Activated CD8-positive, alpha-beta memory T cell treated with anti-CD3 and anti-CD28 coated beads, Interleukin-2, amount 10 ng/mL, durations not matched to agents 7 days and 5 days (primary cell): ENCODE measurements around the gene ABT1. TPM values are rescaled to one million over a fixed set of nuclear protein-coding genes. Genes with fewer than 3 reads are reported as not detected.

ENCODE experiments used
- ATAC-seq: fragments of 150-1000 bp; cut with Tn5 transposase; one replicate; pipeline ENCODE4 v1.10.0; 2021; ENCODE audit warnings: moderate library complexity
- CTCF ChIA-PET: fragments of 350-600 bp; sonication (Branson Sonifier 250); formaldehyde crosslinking; loops from one replicate; lab custom pipeline; 2021; ENCODE audit warnings: antibody characterized with exemption; lab: Charles Lee
- DNase-seq: peaks from one replicate; pipeline ENCODE4 v3.0.0-alpha.2; 2020
- H3K27ac Mint-ChIP-seq: one replicate; pipeline ENCODE4 v1.8.0; 2021; ENCODE audit warnings: mild to moderate bottlenecking, mixed read lengths
- H3K27me3 Mint-ChIP-seq: one replicate; pipeline ENCODE4 v1.8.0; 2021; ENCODE audit warnings: mixed read lengths
- H3K36me3 Mint-ChIP-seq: one replicate; pipeline ENCODE4 v1.8.0; 2021; ENCODE audit warnings: mild to moderate bottlenecking, mixed read lengths
- H3K4me1 Mint-ChIP-seq: one replicate; pipeline ENCODE4 v1.8.0; 2021; ENCODE audit warnings: mixed read lengths
- H3K4me3 Mint-ChIP-seq: one replicate; pipeline ENCODE4 v1.8.0; 2021; ENCODE audit warnings: mild to moderate bottlenecking, moderate library complexity, mixed read lengths
- H3K9me3 Mint-ChIP-seq: one replicate; pipeline ENCODE4 v1.8.0; 2022; ENCODE audit warnings: low read depth, mixed read lengths
- total RNA-seq, 2 experiments: library from RNA; stranded (reverse); gene quantifications; one replicate each; pipeline ENCODE4 v1.2.3, GENCODE V29; 2021

The ABT1 gene
- total RNA-seq, 2 experiments from 2014 or later: 23.4 to 30.0 TPM

DNA sequence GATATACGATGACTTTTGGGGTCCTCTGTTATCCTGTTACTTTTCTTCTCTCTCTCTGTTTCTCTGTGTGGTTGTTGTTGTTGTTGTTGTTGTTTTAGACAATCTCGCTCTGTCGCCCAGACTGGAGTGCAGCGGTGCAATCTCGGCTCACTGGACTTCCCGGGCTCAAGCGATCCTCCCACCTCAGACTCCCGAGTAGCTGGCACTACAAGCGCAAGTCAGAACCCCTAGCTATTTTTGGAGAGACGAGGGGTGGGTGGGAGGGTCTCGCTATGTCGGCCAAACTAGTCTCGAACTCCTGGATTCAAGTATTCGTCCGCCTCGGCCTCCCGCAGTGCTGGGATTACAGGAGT lies 19.1 kb upstream of the ABT1 start:
- Mint-ChIP-seq H3K27me3 (peaks cover 16% of the 10 kb centered on the region), H3K36me3 (peaks cover 4% of the 10 kb centered on the region), H3K4me1 (peaks cover 30% of the 10 kb centered on the region), H3K9me3 (peaks cover 7% of the 10 kb centered on the region), H3K4me3 (peak overlapping the region; percentile 80), H3K27ac (peak overlapping the region; percentile 68)
- DNase-seq (no peak), ATAC-seq (no peak)
- CTCF ChIA-PET: interaction anchor here (1.4 to 2.5 kb wide), 3 partner anchors 9 to 255 kb away, joined by 5 to 14 read pairs (median 6); no protein-coding TSS in a partner anchor

DNA sequence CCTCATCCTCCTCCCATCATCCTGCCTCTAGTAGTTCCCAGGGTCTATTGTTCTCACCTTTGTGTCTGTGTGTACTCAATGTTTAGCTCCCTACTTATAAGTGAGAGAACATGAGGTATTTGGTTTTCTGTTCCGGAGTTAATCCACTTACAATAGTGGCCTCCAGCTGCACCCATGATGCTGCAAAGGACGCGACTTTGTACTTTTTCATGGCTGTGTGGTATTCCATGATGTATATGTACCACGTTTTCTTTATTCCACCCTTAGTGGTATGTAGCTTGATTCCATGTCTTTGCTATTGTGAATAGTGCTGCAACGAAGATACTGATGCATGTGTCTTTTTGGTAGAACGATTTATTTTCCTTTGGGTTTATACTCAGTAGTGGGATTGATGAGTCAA lies 18.5 kb upstream of the ABT1 start:
- Mint-ChIP-seq H3K4me3 (peak overlapping the region; percentile 5), H3K9me3 (peaks cover 7% of the 10 kb centered on the region), H3K4me1 (peaks cover 24% of the 10 kb centered on the region), H3K27ac (no peak overlapping the region), H3K36me3 (peaks cover 4% of the 10 kb centered on the region), H3K27me3 (peaks cover 22% of the 10 kb centered on the region)
- CTCF ChIA-PET: interaction anchor here (1.4 to 2.5 kb wide), 4 partner anchors 9 to 256 kb away, joined by 3 to 14 read pairs (median 6); no protein-coding TSS in a partner anchor
- no peak for DNase-seq
- no peak for ATAC-seq

GRCh38 chr6:26578741-26579140 lies 18.0 kb upstream of the ABT1 start:
- no peak for DNase-seq
- CTCF ChIA-PET: interaction anchor here (1.4 to 2.5 kb wide), 3 partner anchors 10 to 237 kb away, joined by 3 to 14 read pairs (median 6); no protein-coding TSS in a partner anchor
- Mint-ChIP-seq H3K36me3 (peaks cover 4% of the 10 kb centered on the region), H3K4me3 (no peak overlapping the region), H3K4me1 (peaks cover 22% of the 10 kb centered on the region), H3K9me3 (peaks cover 7% of the 10 kb centered on the region), H3K27me3 (peaks cover 26% of the 10 kb centered on the region), H3K27ac (no peak overlapping the region)
- ATAC-seq: no peak

GRCh38 chr6:26581164-26581915 lies 15.4 kb upstream of the ABT1 start:
- no peak overlapping the region for H3K4me3 Mint-ChIP-seq
- peaks cover 20% of the 10 kb centered on the region for H3K4me1 Mint-ChIP-seq
- no peak overlapping the region for H3K27ac Mint-ChIP-seq
- ATAC-seq (no peak), DNase-seq (no peak)
- CTCF ChIA-PET: interaction anchor here (1.5 to 7.9 kb wide), 3 partner anchors 9 to 14 kb away, joined by 4 to 46 read pairs (median 10); no protein-coding TSS in a partner anchor
- H3K36me3 Mint-ChIP-seq: peaks cover 4% of the 10 kb centered on the region
- H3K9me3 Mint-ChIP-seq: peaks cover 7% of the 10 kb centered on the region
- H3K27me3 Mint-ChIP-seq: peaks cover 42% of the 10 kb centered on the region

GRCh38 chr6:26588965-26589364 lies 7.8 kb upstream of the ABT1 start:
- peaks cover 60% of the 10 kb centered on the region for H3K27me3 Mint-ChIP-seq
- H3K4me3 Mint-ChIP-seq: no peak overlapping the region
- H3K36me3 Mint-ChIP-seq: no peaks in the 10 kb centered on the region
- H3K9me3 Mint-ChIP-seq: no peaks in the 10 kb centered on the region
- peaks cover 5% of the 10 kb centered on the region for H3K4me1 Mint-ChIP-seq
- CTCF ChIA-PET: interaction anchor here (0.7 to 8.4 kb wide), 3 partner anchors 9 to 19 kb away, joined by 3 to 136 read pairs (median 4); no protein-coding TSS in a partner anchor
- no peak overlapping the region for H3K27ac Mint-ChIP-seq
- no peak for DNase-seq
- no peak for ATAC-seq

- H3K4me1 Mint-ChIP-seq: peaks cover 18% of the 10 kb centered on the region
- no peak for DNase-seq
- ATAC-seq: no peak
- no peaks in the 10 kb centered on the region for H3K9me3 Mint-ChIP-seq
- no peaks in the 10 kb centered on the region for H3K36me3 Mint-ChIP-seq
- CTCF ChIA-PET: interaction anchor here (1.5 to 8.4 kb wide), 4 partner anchors 10 to 251 kb away, joined by 4 to 136 read pairs (median 9); no protein-coding TSS in a partner anchor
- H3K27me3 Mint-ChIP-seq: peaks cover 47% of the 10 kb centered on the region
- no peak overlapping the region for H3K4me3 Mint-ChIP-seq
- H3K27ac Mint-ChIP-seq: no peak overlapping the region
Observed at GRCh38 chr6:26592649-26593048, 4.1 kb upstream of the ABT1 start.

DNA sequence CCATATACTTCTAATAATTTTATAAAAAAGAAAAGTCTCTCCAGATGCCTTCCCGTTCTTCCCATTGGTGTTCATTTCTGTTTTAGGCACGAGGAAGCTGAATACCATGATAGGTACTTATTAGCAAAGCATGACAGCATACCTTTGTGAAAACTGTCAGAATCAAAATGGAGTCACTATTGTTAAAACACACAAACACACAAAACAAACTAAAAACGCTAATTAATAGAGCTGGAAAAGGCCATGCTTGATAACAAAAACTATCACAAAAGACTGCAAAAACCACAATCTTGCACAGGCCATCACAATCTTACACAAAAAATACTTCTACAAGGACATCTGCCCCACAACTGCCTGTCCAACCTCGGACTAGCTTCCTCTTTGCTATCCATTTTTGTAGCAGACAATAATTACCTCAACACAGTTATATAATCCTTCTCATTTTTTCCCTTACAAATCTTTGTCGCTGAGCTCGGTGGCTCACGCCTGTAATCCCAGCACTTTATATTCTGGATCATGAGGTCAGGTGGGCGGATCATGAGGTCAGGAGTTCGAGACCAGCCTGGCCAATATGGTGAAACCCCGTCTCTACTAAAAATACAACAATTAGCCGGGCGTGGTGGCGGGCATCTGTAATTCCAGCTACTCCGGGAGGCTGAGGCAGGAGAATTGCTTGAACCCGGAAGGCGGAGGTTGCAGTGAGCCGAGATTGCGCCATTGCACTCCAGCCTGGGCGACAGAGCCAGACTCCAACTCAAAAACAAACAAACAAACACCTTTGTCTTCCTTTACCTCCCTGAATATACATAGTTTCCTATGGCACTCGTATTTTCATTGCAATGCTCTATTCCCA lies 3.2 kb upstream of the ABT1 start:
- ATAC-seq: no peak
- peaks cover 6% of the 10 kb centered on the region for H3K36me3 Mint-ChIP-seq
- no peak overlapping the region for H3K4me3 Mint-ChIP-seq
- CTCF ChIA-PET: interaction anchor here (0.7 to 8.4 kb wide), 5 partner anchors 19 to 234 kb away, joined by 3 to 136 read pairs (median 4); no protein-coding TSS in a partner anchor
- no peak for DNase-seq
- no peaks in the 10 kb centered on the region for H3K9me3 Mint-ChIP-seq
- H3K4me1 Mint-ChIP-seq: peaks cover 27% of the 10 kb centered on the region
- peaks cover 47% of the 10 kb centered on the region for H3K27me3 Mint-ChIP-seq
- H3K27ac Mint-ChIP-seq: no peak overlapping the region

GRCh38 chr6:26594131-26594498 lies 2.6 kb upstream of the ABT1 start:
- no peak overlapping the region for H3K27ac Mint-ChIP-seq
- CTCF ChIA-PET: interaction anchor here (0.8 to 8.4 kb wide), 6 partner anchors 20 to 271 kb away, joined by 3 to 136 read pairs (median 8); no protein-coding TSS in a partner anchor
- peaks cover 47% of the 10 kb centered on the region for H3K27me3 Mint-ChIP-seq
- H3K9me3 Mint-ChIP-seq: no peaks in the 10 kb centered on the region
- peaks cover 11% of the 10 kb centered on the region for H3K36me3 Mint-ChIP-seq
- ATAC-seq: no peak
- DNase-seq: no peak
- H3K4me3 Mint-ChIP-seq: no peak overlapping the region
- H3K4me1 Mint-ChIP-seq: peaks cover 30% of the 10 kb centered on the region

DNA sequence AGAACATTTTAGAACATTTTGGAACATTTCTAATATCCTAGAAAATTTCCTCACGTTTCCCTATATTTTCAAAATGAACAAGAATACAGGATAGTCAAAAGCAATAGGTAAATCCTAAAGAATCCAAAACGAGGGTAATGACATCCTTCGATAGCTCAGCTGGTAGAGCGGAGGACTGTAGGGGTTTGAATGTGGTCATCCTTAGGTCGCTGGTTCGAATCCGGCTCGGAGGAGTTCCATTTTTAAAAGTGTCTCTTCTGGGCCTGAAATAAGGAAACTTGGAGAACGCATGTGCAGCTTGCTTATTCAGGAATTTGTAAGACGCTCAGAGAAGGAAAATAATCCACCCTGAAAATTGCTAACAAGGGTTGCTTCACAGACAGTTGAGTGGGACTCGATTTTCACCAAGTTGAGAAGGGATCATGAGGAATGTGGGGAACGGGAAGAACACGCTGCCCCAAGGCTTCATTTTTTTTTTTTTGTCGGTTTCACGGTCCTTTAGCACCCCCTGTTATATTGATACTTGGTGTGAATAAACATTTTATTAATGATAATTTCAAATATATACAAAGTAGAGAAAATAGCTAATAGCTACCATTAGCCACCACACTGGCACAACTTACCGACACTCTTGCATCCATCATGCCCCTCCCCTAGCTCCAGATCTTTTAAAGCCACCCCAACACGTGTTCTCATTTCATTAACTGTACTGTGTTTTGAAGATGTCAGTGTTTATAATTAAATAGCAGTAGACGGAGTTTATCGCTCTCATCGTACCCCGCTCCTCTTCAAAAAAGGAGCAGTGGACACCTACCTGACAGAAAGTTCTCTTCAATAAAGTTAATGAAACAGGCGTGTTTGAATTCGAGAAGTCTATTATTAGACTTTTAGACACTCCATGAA lies 1.8 kb upstream of the ABT1 start:
- CTCF ChIA-PET: interaction anchor here (0.5 to 8.4 kb wide), 34 partner anchors 11 to 560 kb away, joined by 3 to 136 read pairs (median 4); partner anchors contain the start of gene HMGN4
- no peak for ATAC-seq
- no peak overlapping the region for H3K27ac Mint-ChIP-seq
- peaks cover 19% of the 10 kb centered on the region for H3K36me3 Mint-ChIP-seq
- H3K9me3 Mint-ChIP-seq: no peaks in the 10 kb centered on the region
- peak overlapping the region; percentile 40 for H3K4me3 Mint-ChIP-seq
- peaks cover 38% of the 10 kb centered on the region for H3K4me1 Mint-ChIP-seq
- peaks cover 43% of the 10 kb centered on the region for H3K27me3 Mint-ChIP-seq
- peak; percentile 53 for DNase-seq

DNA sequence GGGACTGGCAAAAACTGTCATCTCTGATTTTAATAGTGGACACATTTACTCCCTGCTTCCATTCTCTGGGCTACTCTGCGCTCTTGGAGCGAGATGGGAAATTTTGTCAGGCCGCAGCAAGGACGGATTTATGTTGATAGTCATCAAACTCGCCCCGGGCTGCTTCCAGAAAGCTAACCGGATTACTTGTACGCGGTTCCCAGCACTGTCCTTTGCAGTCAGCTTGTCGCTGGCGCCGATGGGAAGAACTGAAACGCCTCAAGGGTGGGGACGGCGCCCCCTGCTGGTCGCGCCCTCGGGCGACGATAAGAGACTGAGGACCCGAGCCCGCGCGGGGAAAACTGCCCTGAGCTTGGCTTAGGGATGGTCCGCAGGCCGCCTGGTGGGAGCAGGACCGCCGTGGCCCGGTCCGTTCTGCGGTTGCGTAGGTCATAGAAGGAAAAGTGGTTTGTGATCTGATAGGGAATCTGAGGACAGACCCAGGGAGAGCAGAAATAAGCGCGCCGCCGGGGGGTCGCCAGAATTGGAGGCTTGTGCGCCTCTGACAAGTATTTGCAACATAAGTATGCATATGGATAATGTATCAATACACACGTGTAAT lies 984 bp upstream of the ABT1 start:
- Mint-ChIP-seq H3K4me3 (no peak overlapping the region), H3K9me3 (no peaks in the 10 kb centered on the region), H3K27me3 (peaks cover 37% of the 10 kb centered on the region), H3K36me3 (peaks cover 21% of the 10 kb centered on the region), H3K27ac (no peak overlapping the region), H3K4me1 (peaks cover 38% of the 10 kb centered on the region)
- ATAC-seq (peak; percentile 73), DNase-seq (peak; percentile 90)
- CTCF ChIA-PET: interaction anchor here (0.5 to 8.4 kb wide), 36 partner anchors 12 to 560 kb away, joined by 3 to 136 read pairs (median 4); partner anchors contain the start of gene HMGN4

GRCh38 chr6:26597389-26597766 lies 625 bp downstream of the ABT1 start:
- Mint-ChIP-seq H3K36me3 (peaks cover 22% of the 10 kb centered on the region), H3K9me3 (no peaks in the 10 kb centered on the region), H3K27ac (no peak overlapping the region), H3K4me3 (no peak overlapping the region), H3K27me3 (peaks cover 22% of the 10 kb centered on the region), H3K4me1 (peaks cover 38% of the 10 kb centered on the region)
- ATAC-seq: no peak
- DNase-seq: no peak
- CTCF ChIA-PET: no interaction called here

DNA sequence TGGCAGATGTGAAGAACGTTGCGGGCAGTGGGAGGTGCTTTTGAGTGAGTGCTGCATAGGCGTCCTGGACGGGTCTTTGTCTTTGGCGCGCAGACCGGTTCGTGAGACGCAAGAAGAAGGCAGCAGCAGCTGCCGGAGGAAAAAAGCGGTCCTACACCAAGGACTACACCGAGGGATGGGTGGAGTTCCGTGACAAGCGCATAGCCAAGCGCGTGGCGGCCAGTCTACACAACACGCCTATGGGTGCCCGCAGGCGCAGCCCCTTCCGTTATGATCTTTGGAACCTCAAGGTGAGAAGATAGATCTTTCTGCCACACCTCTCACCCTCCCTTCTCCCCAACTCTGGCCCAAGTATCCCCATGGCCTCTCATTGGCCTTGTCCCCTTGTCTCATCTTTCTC lies 1.1 kb downstream of the ABT1 start:
- Mint-ChIP-seq H3K9me3 (no peaks in the 10 kb centered on the region), H3K4me3 (no peak overlapping the region)

More for the DNA sequence above, 1.1 kb downstream of the ABT1 start:
- H3K4me1 Mint-ChIP-seq: peaks cover 38% of the 10 kb centered on the region
- DNase-seq (no peak), ATAC-seq (no peak)
- CTCF ChIA-PET: no interaction called here
- peaks cover 18% of the 10 kb centered on the region for H3K27me3 Mint-ChIP-seq
- H3K27ac Mint-ChIP-seq: peak overlapping the region; percentile 66
- peaks cover 22% of the 10 kb centered on the region for H3K36me3 Mint-ChIP-seq
